GM23248 (cell line): ENCODE results near the gene STT3B.

Experiments
- EZH2 ChIP-seq: fragments of 200-600 bp; sonication (generic); IDR thresholded peaks from 2 replicates; pipeline ENCODE4 v1.6.1; 2018; ENCODE audit warnings: antibody characterized with exemption, mild to moderate bottlenecking; ENCODE audit not compliant: insufficient read depth, poor library complexity, severe bottlenecking
- EZH2phosphoT487 ChIP-seq: fragments of 200-600 bp; sonication (generic); IDR thresholded peaks from 2 replicates; pipeline ENCODE4 v1.6.1; 2018; ENCODE audit warnings: antibody characterized with exemption, moderate library complexity, mild to moderate bottlenecking, low read depth; ENCODE audit not compliant: insufficient read depth

- TF ChIP-seq EZH2 (no peak), EZH2phosphoT487 (no peak)
Observed at GRCh38 chr3:31590650-31591049, 57.9 kb downstream of the STT3B start.
